Gastroesophageal sphincter (tissue), 3 donors: Measurements from ENCODE around the gene ADAM23.

Experiments
- CTCF ChIP-seq, 4 experiments: fragments of 200-600 bp in 2 of 4; fragments of 450-650 bp in 2 of 4; sonication (generic) in 1 of 4; IDR thresholded peaks; one replicate each; pipeline ENCODE4 v1.5.1; 2017 to 2019; ENCODE audit warnings: antibody characterized with exemption in 4 of 4, mild to moderate bottlenecking in 2 of 4, moderate library complexity in 2 of 4
- POLR2A ChIP-seq, 2 donors: fragments of 450-650 bp; IDR thresholded peaks; one replicate each; pipeline ENCODE4 v1.6.1; 2017; ENCODE audit warnings: antibody characterized with exemption in 2 of 2, mild to moderate bottlenecking in 2 of 2, moderate library complexity in 1 of 2

GRCh38 chr2:206626108-206626507 lies 182.8 kb downstream of the ADAM23 start:
- TF ChIP-seq CTCF (IDR thresholded peaks at IDR 0.05) (no peak), POLR2A (IDR thresholded peaks at IDR 0.05) (no peak)
